CD4-positive, alpha-beta T cell treated with Interleukin-6 for 4 hours (primary cell): ENCODE results near the gene HSF5.
"Not testable (repeated sequence)": the region's sequence is repeated elsewhere in the genome, so short reads cannot be mapped to it uniquely, and the experiment has no call there.

Experiments used
- DNase-seq: peaks from one replicate; pipeline ENCODE4 v3.0.0-alpha.2; 2020; ENCODE audit warnings: mixed read lengths

The HSF5 gene

GRCh38 chr17:58412064-58412703 lies 76.0 kb downstream of the HSF5 start:
- no peak for DNase-seq

- DNase-seq, result no peak
These were observed 76.8 kb downstream of the HSF5 start for GRCh38 chr17:58411408-58411894.

DNA sequence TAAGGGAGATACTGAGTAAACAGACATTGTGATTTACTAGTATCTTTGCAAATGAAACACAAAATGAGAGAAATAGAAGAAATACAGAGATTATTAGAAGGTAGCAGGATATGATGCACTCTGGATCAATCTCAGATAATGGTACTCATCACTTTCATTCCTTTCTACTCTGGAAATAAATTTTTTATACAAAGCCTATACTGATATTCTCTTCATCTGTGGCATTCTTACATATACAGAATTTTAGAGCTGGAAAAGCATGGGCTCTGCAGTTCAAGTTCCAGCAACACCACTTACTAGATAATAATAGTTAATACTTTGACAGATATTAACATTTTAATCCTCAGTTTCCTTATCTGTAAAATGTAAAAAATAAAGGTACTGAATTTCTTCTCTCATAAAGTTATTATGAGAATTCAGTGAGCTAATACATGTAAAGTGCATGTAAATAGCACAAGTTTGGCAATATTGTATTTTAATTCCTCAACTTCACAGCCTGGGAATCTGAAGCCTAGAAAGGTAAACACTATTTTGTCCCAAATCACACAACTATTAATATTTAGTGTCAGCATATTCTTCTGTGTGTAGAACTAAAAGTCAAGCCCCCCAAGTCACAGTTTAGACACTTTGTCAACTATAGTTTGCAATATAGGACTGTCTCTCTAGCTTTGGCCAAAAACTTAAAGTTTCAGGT lies 77.3 kb downstream of the HSF5 start:
- DNase-seq, result no peak

GRCh38 chr17:58409432-58409831 lies 78.8 kb downstream of the HSF5 start:
- DNase-seq, result no peak

DNA sequence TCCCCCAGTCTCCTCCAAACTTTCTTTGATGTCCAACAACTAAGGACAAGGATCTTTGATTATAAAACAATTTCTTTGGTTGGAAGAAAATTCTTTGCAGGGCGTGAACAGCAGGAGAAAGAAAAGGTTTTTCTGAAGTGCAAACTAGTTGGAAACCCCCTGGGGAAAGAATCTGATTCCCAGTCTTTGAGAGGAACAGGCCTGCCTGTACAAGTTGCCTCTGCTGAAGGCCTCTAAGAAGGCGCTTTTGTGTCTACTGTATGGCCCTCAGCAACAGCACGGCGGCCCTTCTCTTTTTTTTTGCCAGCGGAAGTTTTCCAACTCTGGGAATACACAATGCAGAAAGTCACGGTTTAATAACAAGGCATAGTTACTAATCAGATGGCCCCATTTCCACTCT lies 84.9 kb downstream of the HSF5 start:
- no peak for DNase-seq

- no peak for DNase-seq
These were observed 85.5 kb downstream of the HSF5 start for GRCh38 chr17:58402679-58403078.

DNA sequence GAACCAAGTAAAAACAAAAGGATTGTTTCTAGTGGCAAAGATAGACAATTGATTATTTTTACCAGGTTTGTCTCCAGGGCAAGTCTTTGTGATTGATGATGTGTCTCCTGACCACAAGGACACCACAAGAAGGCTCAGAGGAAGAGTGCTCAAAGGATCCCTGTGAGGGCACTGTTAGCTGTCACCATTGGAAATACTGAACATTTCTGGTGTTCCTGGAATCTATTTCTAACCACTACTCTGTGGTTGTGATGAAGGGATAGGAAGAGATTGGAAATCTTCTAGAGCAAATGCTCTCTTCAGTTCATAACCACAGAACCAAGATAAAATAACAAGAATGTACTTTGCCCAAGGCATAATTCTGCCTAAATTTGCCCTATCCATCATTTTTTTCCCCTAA lies 86.2 kb downstream of the HSF5 start:
- DNase-seq, result no peak

DNA sequence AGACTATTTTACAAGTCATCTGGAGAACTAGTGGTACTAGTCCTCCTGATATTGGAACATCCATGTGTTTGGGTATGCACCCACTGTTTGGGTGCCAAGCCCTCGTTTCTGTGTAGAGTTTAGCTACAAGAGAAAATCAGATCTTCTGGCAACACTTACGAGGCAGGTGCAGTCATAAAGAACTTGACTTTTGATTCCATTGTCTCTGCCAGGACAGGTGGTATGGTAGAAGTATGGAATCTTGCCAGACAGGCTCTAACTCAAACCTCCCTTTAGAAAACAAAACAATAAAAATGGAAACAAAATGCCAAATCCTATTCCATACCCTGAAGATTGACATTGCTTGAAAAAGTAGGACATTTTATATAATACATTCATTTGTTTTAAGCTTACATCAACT lies 86.9 kb downstream of the HSF5 start:
- DNase-seq, result no peak

- DNase-seq, result no peak
These were observed 87.4 kb downstream of the HSF5 start for GRCh38 chr17:58400826-58401225.

- DNase-seq, result no peak
These were observed 88.2 kb downstream of the HSF5 start for GRCh38 chr17:58399974-58400373.

- DNase-seq, result no peak
These were observed 89.5 kb downstream of the HSF5 start for GRCh38 chr17:58398574-58399266.

DNA sequence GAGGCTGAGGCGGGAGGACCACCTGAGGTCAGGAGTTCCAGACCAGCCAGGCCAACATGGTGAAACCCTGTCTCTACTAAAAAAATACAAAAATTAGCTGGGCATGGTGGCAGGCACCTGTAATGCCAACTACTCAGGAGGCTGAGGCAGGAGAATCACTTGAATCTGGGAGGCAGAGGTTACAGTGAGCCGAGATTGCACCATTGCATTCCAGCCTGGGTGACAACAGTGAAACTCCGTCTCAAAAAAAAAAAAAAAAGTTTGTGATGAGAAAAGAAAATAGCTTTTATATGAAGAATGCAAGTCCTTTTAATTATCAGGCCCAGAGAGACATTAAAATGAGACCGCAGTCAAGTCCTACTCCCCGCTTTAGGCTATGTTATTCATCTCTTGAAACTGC lies 90.8 kb downstream of the HSF5 start:
- DNase-seq, result not testable (repeated sequence)

- DNase-seq, result no peak
These were observed 92.0 kb downstream of the HSF5 start for GRCh38 chr17:58396173-58396572.

- no peak for DNase-seq
These were observed 93.5 kb downstream of the HSF5 start for GRCh38 chr17:58394534-58395223.

- no peak for DNase-seq
These were observed 96.8 kb downstream of the HSF5 start for GRCh38 chr17:58391302-58391984.

DNA sequence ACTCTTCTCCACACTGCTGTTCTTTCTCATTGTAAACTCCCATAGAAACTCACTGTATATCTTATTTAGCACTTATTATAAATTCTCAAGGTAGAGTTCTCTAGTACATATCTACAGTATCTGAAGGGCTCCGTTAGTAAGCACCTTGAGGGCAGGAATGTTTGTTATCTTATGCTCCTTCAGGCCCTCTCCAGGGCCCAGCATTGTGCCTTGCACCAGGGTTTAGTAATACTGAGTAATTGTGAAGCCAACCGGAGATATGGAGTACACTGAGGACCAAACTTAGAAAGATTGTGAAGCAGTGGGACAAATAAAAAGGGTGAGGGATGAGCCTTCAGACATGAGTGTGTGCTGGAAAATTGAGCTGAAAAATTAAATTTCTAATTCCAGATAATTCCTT lies 97.3 kb downstream of the HSF5 start:
- DNase-seq, result no peak

GRCh38 chr17:58388302-58389190 lies 99.7 kb downstream of the HSF5 start:
- no peak for DNase-seq

GRCh38 chr17:58387834-58388233 lies 100.4 kb downstream of the HSF5 start:
- no peak for DNase-seq

- no peak for DNase-seq
These were observed 101.5 kb downstream of the HSF5 start for GRCh38 chr17:58386708-58387107.

DNA sequence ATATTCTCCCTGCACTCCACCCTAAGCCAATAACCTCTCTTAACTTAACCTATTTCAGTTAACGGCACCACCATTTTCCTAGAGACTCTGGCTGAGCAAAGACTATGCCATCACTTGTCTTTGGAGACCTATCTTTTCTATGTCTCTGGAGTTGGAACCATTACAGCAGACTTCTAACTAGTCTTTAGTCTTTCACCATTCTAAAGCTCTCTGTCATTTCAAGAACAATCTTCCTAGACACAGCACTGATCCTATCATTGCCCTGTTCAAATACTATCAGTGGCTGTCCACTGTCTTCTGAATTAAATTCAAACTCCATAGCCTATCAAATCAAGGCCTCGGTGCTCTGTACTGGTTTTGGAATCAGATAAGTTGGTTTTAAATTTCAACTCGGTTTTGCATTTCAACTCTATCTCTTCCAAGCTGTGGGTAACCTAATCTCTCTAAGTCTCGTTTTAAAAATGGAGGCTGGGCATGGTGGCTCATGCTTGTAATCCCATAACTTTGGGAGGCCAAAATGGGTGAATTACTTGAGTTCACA lies 102.8 kb downstream of the HSF5 start:
- no peak for DNase-seq

DNA sequence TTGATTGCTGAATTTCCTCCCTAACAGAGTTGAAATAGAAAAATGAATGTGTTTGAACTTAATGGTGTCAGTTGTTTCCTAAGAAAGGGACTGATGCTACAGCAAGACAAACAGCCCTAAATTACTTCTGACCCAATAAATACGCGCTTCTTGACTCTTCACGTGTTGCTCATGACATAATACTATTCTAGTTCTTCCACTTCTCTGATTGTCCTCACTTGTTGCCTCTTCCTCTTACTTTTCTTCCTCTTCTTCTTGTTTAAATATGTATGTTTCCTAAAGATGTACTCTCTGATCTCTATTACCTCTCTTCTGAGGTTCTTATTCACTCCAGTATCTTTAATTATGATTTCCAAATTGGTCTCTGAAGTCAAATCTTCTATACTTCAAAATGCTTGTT lies 103.3 kb downstream of the HSF5 start:
- no peak for DNase-seq
